Hematopoietic multipotent progenitor cell (in vitro differentiated cells): ENCODE results near the gene CALM1. TPM values are rescaled to one million over a fixed set of nuclear protein-coding genes. Genes with fewer than 3 reads are reported as not detected.

Source experiments
- DNase-seq, 3 donors: peaks; one replicate each; pipeline ENCODE4 v3.0.0-alpha.2; 2011 to 2015; ENCODE audit warnings: low read depth in 2 of 3, low spot score in 2 of 3
- total RNA-seq: library from RNA; depleted of rRNA; stranded (reverse); fragments of >200 nt; gene quantifications from one replicate; pipeline ENCODE4 v1.2.3, GENCODE V29; 2012

CALM1 gene
- total RNA-seq, 1 donor = 107 TPM

DNA sequence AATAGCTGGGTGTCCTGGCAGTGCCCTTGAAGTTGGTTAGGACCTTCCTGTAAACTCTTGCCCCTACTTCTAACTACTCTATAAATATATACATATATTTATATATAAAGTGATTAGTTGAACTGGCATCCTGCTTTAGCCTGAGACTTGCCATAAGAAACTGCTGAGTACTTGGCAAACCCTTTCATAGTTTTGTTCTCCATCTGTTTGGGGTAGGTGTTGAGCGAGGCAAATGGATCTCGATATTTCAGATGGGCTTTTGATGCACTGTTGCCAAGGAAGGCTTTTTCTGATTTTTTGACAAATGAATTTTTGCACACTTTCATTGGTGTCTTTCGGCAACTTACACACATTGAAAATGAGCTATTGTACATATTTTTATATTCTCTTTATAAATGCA lies 10.4 kb downstream of the CALM1 start:
- no peak for DNase-seq

- no peak for DNase-seq
These were observed 11.9 kb downstream of the CALM1 start for GRCh38 chr14:90408713-90409112.

GRCh38 chr14:90409209-90409730 lies 12.4 kb downstream of the CALM1 start:
- DNase-seq = no peak

DNA sequence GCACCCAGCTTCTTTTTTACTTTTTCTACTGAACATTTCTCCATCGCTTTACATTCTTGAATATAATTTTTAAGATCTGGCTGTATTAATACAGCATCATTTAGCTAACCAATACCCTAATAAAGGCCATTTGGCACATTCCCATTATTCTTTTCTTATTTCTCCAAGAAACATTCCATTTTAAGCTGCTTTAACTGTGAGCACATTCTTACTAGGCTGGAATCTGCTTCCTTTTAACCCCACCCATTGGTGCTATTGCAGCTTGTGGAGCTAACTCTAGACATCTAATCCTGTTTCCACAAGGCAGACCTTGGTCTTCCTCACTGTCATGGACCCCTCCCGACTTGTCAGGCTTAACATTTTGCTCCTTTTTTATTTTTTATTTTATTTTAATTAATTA lies 15.2 kb downstream of the CALM1 start:
- no peak for DNase-seq

DNA sequence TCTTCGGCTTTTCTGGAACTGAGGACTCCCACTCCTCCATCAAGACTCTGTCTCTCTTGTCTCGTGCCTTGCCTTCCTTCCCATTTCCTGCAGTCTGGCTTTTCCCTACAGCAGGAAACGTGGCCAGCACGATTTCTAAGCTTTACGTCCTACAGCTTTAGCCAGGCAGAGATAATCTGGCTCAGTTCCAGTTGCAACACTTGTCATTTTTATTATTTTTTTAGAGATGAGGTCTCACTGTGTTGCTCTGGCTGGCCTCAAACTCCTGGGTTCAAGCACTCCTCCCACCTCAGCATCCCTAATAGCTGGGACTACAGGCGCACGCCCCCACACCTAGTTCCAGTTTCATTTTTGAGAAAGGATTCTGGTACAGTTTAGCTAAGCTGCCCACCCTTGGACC lies 19.9 kb downstream of the CALM1 start:
- no peak for DNase-seq

GRCh38 chr14:90418053-90418452 lies 21.2 kb downstream of the CALM1 start:
- no peak for DNase-seq

DNA sequence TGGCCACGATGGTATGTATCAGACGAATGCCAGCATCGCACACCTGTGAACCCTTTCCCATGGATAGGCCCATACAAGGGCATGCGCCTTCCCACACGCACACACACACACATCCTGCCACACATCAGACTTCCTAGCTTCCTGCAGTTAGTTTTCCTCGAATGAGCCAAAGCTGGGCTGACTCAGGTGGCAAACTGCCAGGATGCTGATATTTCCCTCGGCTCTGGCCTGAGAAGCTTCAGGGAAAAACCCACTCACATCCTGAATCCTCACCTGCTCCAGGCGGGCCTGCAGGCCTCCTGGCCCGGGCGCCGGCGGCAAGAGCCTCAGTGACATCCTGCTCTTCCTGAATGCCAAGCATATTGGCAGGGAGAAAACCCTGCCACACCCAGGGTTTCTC lies 22.4 kb downstream of the CALM1 start:
- no peak for DNase-seq

- no peak for DNase-seq
These were observed 24.3 kb downstream of the CALM1 start for GRCh38 chr14:90421001-90421631.

- DNase-seq = no peak
These were observed 24.8 kb downstream of the CALM1 start for GRCh38 chr14:90421632-90422020.

DNA sequence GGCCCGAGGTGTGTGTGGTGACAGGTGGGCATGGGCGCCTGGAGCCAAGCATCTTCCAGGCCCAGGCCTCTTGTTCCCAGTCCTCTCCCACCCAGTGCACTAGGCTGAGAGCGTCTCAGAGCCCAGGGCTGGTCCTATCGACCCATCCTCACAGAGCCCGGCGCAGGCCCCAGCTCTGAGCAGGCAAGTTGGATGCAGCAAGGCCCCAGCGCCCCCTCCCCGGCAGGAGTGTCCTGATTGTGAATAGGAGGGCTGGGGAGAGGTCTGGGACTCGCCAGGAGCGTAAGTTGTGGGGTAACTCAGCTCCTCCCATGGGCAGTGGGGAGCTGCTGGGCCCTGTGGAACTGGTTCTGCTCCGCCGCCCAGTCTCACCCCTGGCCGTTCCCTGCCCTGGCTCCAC lies 26.3 kb downstream of the CALM1 start:
- no peak for DNase-seq

- no peak for DNase-seq
These were observed 27.2 kb downstream of the CALM1 start for GRCh38 chr14:90424075-90424474.

DNA sequence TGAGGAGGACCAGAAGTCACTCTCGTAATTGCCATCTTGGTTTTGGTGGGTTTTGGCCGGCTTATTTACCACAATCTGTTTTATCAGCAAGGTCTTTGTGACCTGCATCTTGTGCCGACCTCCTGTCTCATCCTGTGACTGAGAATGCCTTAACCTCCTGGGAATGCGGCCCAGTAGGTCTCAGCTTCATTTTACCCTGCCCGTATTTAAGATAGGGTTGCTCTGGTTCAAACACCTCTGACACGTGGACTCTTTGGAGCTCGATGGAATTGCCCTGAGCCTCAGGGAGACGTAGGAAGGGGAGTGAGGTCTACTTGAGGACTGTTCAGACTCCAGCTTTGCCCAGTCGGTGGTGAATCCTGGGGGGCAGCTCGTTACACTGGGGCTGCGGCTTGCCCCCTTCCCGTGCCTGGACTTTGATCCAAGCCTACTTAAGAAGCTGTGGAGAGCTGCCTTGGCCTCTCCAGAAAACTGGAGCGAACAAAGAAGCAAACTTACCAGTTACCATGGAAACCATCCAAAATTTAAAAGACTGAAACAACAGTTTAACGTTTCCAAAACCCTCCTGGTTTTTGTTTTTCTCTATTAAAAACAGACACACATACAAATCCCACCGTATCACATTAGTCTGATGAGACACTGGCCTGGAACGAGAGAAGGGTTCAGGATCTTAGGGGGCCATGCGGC lies 28.0 kb downstream of the CALM1 start:
- no peak for DNase-seq

- DNase-seq = no peak
These were observed 28.6 kb downstream of the CALM1 start for GRCh38 chr14:90425373-90425879.

DNA sequence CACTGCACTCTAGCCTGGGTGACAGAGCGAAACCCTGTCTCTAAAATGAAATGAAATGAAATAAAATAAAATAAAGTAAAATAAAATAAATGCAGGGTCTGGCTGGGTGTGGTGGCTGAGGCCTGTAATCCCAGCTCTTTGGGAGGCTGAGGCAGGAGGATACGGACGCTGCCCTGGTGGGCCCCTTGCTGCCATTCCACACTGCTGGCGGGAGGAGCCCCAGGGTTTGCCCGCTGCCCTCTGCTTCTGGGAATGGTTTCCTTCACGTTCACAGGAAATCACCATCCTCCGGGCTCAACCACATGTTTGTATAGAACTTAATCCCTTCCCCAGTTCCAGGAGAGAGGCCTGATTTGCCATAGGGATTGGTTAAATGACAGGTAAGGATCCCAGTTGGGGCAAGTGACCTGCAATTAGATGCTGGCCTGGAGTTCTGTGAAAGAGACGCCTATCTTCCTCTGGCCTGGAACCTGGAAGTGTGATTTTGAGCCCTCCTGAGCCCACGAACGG lies 29.3 kb downstream of the CALM1 start:
- no peak for DNase-seq

- DNase-seq = no peak
These were observed 29.8 kb downstream of the CALM1 start for GRCh38 chr14:90426663-90427062.

- no peak for DNase-seq
These were observed 31.1 kb downstream of the CALM1 start for GRCh38 chr14:90427848-90428426.

- DNase-seq = no peak
These were observed 31.8 kb downstream of the CALM1 start for GRCh38 chr14:90428676-90429075.

GRCh38 chr14:90429236-90429635 lies 32.4 kb downstream of the CALM1 start:
- no peak for DNase-seq

DNA sequence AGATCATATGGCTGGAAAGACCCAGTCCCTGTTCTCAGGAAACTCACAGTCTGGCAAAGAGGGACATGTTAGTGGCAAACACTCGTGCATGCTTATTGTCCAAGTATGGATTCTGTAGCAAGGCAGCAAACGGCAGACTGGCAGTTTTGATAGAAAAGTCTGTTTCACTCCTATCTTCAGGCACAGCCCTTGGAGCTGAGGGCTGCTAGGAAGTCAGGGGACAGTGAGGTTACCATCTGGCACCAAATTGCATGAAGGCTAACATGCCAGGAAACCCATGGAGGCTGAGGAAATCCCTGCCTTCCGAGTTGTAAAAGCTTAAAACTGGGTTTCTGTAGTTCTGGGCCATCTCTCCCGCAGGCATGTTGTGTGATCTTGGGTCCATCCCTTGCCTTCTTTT lies 32.9 kb downstream of the CALM1 start:
- DNase-seq = no peak

DNA sequence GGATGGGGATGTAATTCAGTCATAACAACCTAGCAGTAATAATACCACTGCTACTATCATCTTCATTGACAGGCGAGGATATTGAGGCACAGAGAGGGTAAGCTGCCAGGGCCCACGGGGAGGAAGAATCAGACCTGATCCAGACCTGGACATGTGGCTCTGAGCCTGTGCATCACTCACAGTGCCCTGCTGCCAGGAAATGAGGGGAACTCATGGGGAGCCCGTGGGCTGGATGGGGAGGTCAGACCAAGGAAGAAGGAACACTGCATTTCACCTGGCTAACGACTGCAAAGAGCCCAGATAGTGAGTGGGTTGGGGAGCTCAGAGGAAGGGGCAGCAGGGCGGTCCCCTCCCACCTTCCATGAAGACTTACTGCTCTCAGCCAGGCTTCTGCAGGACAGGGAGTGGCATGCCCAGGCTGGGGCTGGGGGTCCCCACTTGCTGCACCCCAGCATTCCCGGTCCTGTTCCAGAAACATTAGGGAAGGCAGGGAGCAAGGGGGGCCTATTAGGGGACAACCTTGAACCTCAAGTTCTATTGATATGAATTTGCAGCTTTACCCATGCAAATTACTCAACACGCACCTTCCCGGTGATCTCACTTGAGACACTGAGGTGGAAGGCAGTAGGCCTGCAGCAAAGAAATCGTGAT lies 37.7 kb downstream of the CALM1 start:
- no peak for DNase-seq

- no peak for DNase-seq
These were observed 42.0 kb downstream of the CALM1 start for GRCh38 chr14:90438841-90439240.
